Ishikawa (cell line): ENCODE measurements around the gene ITCH.

Source experiments
- MAX ChIP-seq: IDR thresholded peaks from 2 replicates; pipeline ENCODE4 v1.6.1; 2012
- NFIC ChIP-seq: IDR thresholded peaks from 2 replicates; pipeline ENCODE4 v1.6.1; 2012
- RAD21 ChIP-seq: IDR thresholded peaks from 2 replicates; pipeline ENCODE4 v1.6.1; 2012; ENCODE audit warnings: low read depth
- TAF1 ChIP-seq: IDR thresholded peaks from 2 replicates; pipeline ENCODE4 v1.6.1; 2012; ENCODE audit warnings: low read depth, mild to moderate bottlenecking

DNA sequence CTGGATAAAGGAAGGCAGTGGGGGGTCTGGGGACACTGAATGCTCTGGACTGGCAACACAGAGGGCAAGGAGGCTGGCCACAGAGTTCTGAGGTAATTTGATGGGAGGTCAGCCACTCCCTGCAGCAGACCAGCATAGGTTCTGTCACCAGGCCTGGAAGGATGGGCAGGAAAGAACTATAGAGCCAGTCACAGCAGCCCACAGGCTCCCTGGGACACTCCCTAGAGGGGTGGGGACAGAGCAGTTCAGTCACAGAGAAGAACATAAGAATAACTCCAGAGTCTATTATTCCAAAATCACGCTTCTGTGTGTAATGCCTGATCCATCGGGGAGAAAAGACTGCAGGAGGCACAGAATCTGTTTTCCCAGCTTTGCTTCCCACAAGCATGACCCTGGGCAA, 172.8 kb downstream of the ITCH start:
- no peak for TF ChIP-seq MAX
- no peak for TF ChIP-seq NFIC
- no peak for TF ChIP-seq TAF1
- no peak for TF ChIP-seq RAD21
